Esophagus squamous epithelium (tissue), 4 donors: ENCODE results near the gene MYCBP2.
"Not testable (repeated sequence)": the region's sequence is repeated elsewhere in the genome, so short reads cannot be mapped to it uniquely, and the experiment has no call there.

Experiments
- CTCF ChIP-seq, 6 experiments: fragments of 450-650 bp in 4 of 6; fragments of 200-600 bp in 2 of 6; sonication (generic) in 2 of 6; IDR thresholded peaks; one replicate each; pipeline ENCODE4 v1.5.1; 2016 to 2019; ENCODE audit warnings: antibody characterized with exemption in 6 of 6, mild to moderate bottlenecking in 4 of 6, moderate library complexity in 4 of 6
- POLR2A ChIP-seq, 4 donors: fragments of 450-650 bp; IDR thresholded peaks; one replicate each; pipeline ENCODE4 v1.6.1; 2017; ENCODE audit warnings: antibody characterized with exemption in 4 of 4, mild to moderate bottlenecking in 4 of 4, moderate library complexity in 3 of 4

- not testable (repeated sequence) for TF ChIP-seq POLR2A, CTCF (IDR thresholded peaks at IDR 0.05)
These were observed 127.9 kb downstream of the MYCBP2 start for GRCh38 chr13:77198995-77199394.
